HepG2 (cell line): ENCODE measurements around the gene BLMH. TPM values are rescaled to one million over a fixed set of nuclear protein-coding genes. Genes with fewer than 3 reads are reported as not detected.

Source experiments
- DRAP1 ChIP-seq: IDR thresholded peaks from 2 replicates; pipeline ENCODE4 v1.6.1; 2016; ENCODE audit warnings: missing genetic modification reagents, missing compliant biosample characterization
- FOXO1 ChIP-seq: sonication (generic); formaldehyde crosslinking; IDR thresholded peaks from 2 replicates; pipeline ENCODE4 v1.4.0; 2020; ENCODE audit warnings: missing genetic modification reagents
- FOXP4 ChIP-seq: sonication (generic); formaldehyde crosslinking; IDR thresholded peaks from 2 replicates; pipeline ENCODE4 v1.4.0; 2020; ENCODE audit warnings: missing genetic modification reagents
- GLMP ChIP-seq: sonication (generic); formaldehyde crosslinking; IDR thresholded peaks from 2 replicates; pipeline ENCODE4 v1.9.0; 2021; ENCODE audit warnings: missing genetic modification reagents, mild to moderate bottlenecking, borderline replicate concordance
- HNF1A ChIP-seq, 2 experiments: sonication (generic) in 1 of 2; formaldehyde crosslinking in 1 of 2; IDR thresholded peaks; 2 replicates each; pipeline versions ENCODE4 v1.4.0 to v1.6.1; 2016 to 2020; ENCODE audit warnings: borderline replicate concordance in 1 of 2, low read depth in 1 of 2, mild to moderate bottlenecking in 1 of 2, missing genetic modification reagents in 1 of 2
- SMAD3 ChIP-seq: sonication (generic); formaldehyde crosslinking; IDR thresholded peaks from 2 replicates; pipeline ENCODE4 v1.4.0; 2020; ENCODE audit warnings: missing genetic modification reagents
- ZBTB33 ChIP-seq: sonication (generic); formaldehyde crosslinking; IDR thresholded peaks from 2 replicates; pipeline ENCODE4 v1.4.0; 2020; ENCODE audit warnings: missing genetic modification reagents
- ZBTB34 ChIP-seq: sonication (generic); formaldehyde crosslinking; IDR thresholded peaks from 2 replicates; pipeline ENCODE4 v1.8.0; 2022; ENCODE audit warnings: mild to moderate bottlenecking, missing genetic modification reagents
- ZNF136 ChIP-seq: sonication (generic); formaldehyde crosslinking; IDR thresholded peaks from 2 replicates; pipeline ENCODE4 v1.8.1; 2022; ENCODE audit warnings: low read depth, mild to moderate bottlenecking, moderate library complexity, missing genetic modification reagents
- ZNF20 ChIP-seq: sonication (generic); formaldehyde crosslinking; IDR thresholded peaks from 2 replicates; pipeline ENCODE4 v1.4.0; 2020; ENCODE audit warnings: mild to moderate bottlenecking, moderate library complexity, missing genetic modification reagents
- ZNF276 ChIP-seq: sonication (generic); formaldehyde crosslinking; IDR thresholded peaks from 2 replicates; pipeline ENCODE4 v1.4.0; 2020; ENCODE audit warnings: mild to moderate bottlenecking, low read depth, missing genetic modification reagents
- ZNF501 ChIP-seq: sonication (generic); formaldehyde crosslinking; IDR thresholded peaks from 2 replicates; pipeline ENCODE4 v1.5.1; 2020; ENCODE audit warnings: mild to moderate bottlenecking, moderate library complexity, missing genetic modification reagents
- ZNF724P ChIP-seq: sonication (generic); formaldehyde crosslinking; IDR thresholded peaks from 2 replicates; pipeline ENCODE4 v1.8.0; 2022; ENCODE audit warnings: missing genetic modification reagents, borderline replicate concordance
- polyA plus RNA-seq, 8 experiments: library from polyadenylated mRNA; depleted of rRNA in 3 of 8; stranded (reverse) in 7 of 8; unstranded in 1 of 8; fragments of >200 nt; fragmentation: Illumina TruSeq in 4 of 8; extraction: Trizol in 4 of 8; gene quantifications; 2 replicates each; pipeline versions ENCODE4 v1.2.1 to v1.2.3, GENCODE V29; 2011 to 2016; ENCODE audit warnings: low read depth in 4 of 8, missing spikeins in 1 of 8, mixed read lengths in 1 of 8; ENCODE audit not compliant: insufficient read depth in 1 of 8
- total RNA-seq, 5 experiments: library from RNA; depleted of rRNA; stranded (reverse); fragments of >200 nt; fragmentation: Illumina TruSeq; extraction: Trizol; gene quantifications; 2 replicates each; pipeline ENCODE4 v1.2.3, GENCODE V29; 2016; ENCODE audit warnings: low read depth in 1 of 5

Gene BLMH
- total and polyA plus RNA-seq, 2 of the 13 experiments (the other 11 are each of a cell fraction or from before 2014, with no cell fraction given): 12.1 to 41.0 TPM

- TF ChIP-seq FOXP4 (peak; percentile 48; the same call in 1 of the 2 replicates), ZNF724P (CRISPR knock-in tag) (peak; percentile 91), ZBTB33 (CRISPR knock-in tag) (0 out of 2 replicates have a peak, but pooled peaks have one; percentile 32), SMAD3 (CRISPR knock-in tag) (0 out of 2 replicates have a peak, but pooled peaks have one; percentile 25), FOXO1 (CRISPR knock-in tag) (peak; percentile 14; the same call in 1 of the 2 replicates), GLMP (CRISPR knock-in tag) (no peak), ZNF20 (CRISPR knock-in tag) (no peak), ZNF501 (CRISPR knock-in tag) (peak; percentile 83; the same call in 1 of the 2 replicates), DRAP1 (CRISPR knock-in tag) (peak; percentile 87), ZNF136 (peak; percentile 59; the same call in 1 of the 2 replicates), ZBTB34 (0 out of 2 replicates have a peak, but pooled peaks have one; percentile 67), HNF1A (IDR thresholded peaks at IDR 0.05; ENCODE audit: low read depth) (no peak), HNF1A (CRISPR knock-in tag; IDR thresholded peaks at IDR 0.05; ENCODE audit: borderline replicate concordance) (peak; percentile 45; the same call in 1 of the 2 replicates), ZNF276 (CRISPR knock-in tag) (peak; percentile 78; the same call in 1 of the 2 replicates)
Observed at GRCh38 chr17:30337393-30337999, 45.8 kb upstream of the BLMH start (continued).
